ENCODE results near the gene LCK. TPM values are rescaled to one million over a fixed set of nuclear protein-coding genes. Genes with fewer than 3 reads are reported as not detected.
A peak's percentile ranks its signal among the peaks of the same experiment; 100 is the strongest.

LCK gene
- total and polyA plus RNA-seq, 2 of the 8 experiments (the other 6 are each of a cell fraction or from before 2014, with no cell fraction given): 75.3 to 122 TPM

DNA sequence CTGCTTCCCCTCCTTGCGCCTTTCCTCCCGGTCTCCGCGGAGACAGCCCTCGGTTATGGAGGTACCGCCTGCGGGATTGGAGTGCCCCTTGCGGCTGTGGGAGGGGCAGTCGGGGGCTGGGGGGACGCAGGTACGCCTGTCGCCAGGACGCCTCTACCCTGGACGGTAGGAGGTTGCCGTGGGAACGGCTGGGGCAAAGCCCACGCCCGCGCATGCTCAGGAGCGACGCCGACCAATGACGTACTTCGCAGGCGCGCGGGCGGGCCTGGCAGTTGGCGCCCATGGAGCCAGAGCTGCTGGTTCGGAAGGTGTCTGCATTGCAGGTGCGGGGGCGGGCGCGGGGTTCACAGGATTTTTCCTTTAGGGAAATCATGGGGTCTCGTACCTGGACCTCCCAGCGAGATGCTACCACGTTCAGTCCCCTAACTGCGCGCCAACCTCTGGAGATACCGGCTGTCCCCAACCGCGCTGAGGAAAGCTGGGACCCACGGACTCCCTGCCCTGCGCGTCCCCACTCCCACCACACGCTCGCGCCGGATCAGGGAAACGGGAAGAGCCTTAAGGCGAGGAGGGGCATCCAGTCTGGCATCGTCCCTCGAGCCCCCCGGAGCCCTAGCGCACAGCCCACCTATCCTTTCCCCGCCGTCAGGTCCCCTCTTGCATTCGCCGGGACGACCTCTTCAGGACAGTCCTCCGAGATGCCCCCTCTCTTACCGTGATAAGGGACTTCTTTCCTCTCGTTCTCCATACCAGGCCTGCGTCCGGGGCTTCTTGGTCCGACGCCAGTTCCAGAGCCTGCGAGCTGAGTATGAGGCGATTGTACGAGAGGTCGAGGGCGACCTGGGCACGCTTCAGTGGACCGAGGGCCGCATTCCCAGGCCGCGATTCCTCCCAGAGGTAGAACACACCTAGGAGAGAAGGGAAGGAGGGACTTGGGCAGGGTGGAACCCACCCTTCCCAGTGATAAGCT lies 45.4 kb upstream of the LCK start, which contains the start of gene IQCC (continued):
- TF ChIP-seq PHF8 (conservative IDR thresholded peaks at IDR 0.05; ENCODE audit: low read depth, low read length) (peak; percentile 72), RNF2 (IDR thresholded peaks at IDR 0.05; ENCODE audit: borderline replicate concordance, low read depth, low read length, missing control alignments, poor library complexity, severe bottlenecking) (no peak)
